Type B pancreatic cell (in vitro differentiated cells): ENCODE data around the gene KCNS3. TPM values are rescaled to one million over a fixed set of nuclear protein-coding genes. Genes with fewer than 3 reads are reported as not detected.

Experiments used
- DNase-seq: peaks from one replicate; pipeline ENCODE4 v3.0.0; 2021; ENCODE audit warnings: mixed read lengths; ENCODE audit not compliant: unreplicated experiment; ENCODE audit errors: extremely low spot score
- H3K27ac Mint-ChIP-seq: 2 replicates; pipeline ENCODE4 v1.8.0; 2021; ENCODE audit warnings: mild to moderate bottlenecking, mixed read lengths
- H3K27me3 Mint-ChIP-seq: 2 replicates; pipeline ENCODE4 v1.8.0; 2021; ENCODE audit warnings: mixed read lengths
- H3K36me3 Mint-ChIP-seq: 2 replicates; pipeline ENCODE4 v1.8.0; 2021; ENCODE audit warnings: mixed read lengths
- H3K4me1 Mint-ChIP-seq: one replicate; pipeline ENCODE4 v1.8.0; 2021; ENCODE audit warnings: mixed read lengths; ENCODE audit not compliant: unreplicated experiment
- H3K4me3 Mint-ChIP-seq: 2 replicates; pipeline ENCODE4 v1.8.0; 2021; ENCODE audit warnings: mild to moderate bottlenecking, mixed read lengths
- H3K9me3 Mint-ChIP-seq: 2 replicates; pipeline ENCODE4 v1.8.0; 2021; ENCODE audit warnings: mixed read lengths
- CTCF ChIP-seq: fragments of 200-600 bp; sonication (generic); conservative IDR thresholded peaks from 2 replicates; pipeline ENCODE4 v1.5.0; 2021; ENCODE audit warnings: antibody characterized with exemption, mild to moderate bottlenecking
- total RNA-seq: library from RNA; stranded (reverse); gene quantifications from 2 replicates; pipeline ENCODE4 v1.2.1, GENCODE V29; 2021; ENCODE audit warnings: low replicate concordance

Gene KCNS3
- total RNA-seq, 1 donor from 2014 or later: 5.3 TPM

- no peaks in the 10 kb centered on the region for H3K9me3 Mint-ChIP-seq
- H3K27me3 Mint-ChIP-seq: no peaks in the 10 kb centered on the region
- no peak for DNase-seq
- no peak overlapping the region for H3K4me3 Mint-ChIP-seq
- H3K27ac Mint-ChIP-seq: no peak overlapping the region
- H3K4me1 Mint-ChIP-seq: no peaks in the 10 kb centered on the region
- H3K36me3 Mint-ChIP-seq: no peaks in the 10 kb centered on the region
- TF ChIP-seq CTCF: no peak
Observed at GRCh38 chr2:17933256-17933655, 54.8 kb downstream of the KCNS3 start.

- H3K27me3 Mint-ChIP-seq: no peaks in the 10 kb centered on the region
- no peak for TF ChIP-seq CTCF
- no peak overlapping the region for H3K4me3 Mint-ChIP-seq
- H3K9me3 Mint-ChIP-seq: no peaks in the 10 kb centered on the region
- no peaks in the 10 kb centered on the region for H3K4me1 Mint-ChIP-seq
- H3K36me3 Mint-ChIP-seq: no peaks in the 10 kb centered on the region
- DNase-seq: no peak
- H3K27ac Mint-ChIP-seq: no peak overlapping the region
Observed at GRCh38 chr2:17934721-17935120, 56.3 kb downstream of the KCNS3 start.

GRCh38 chr2:17935242-17935885, 56.9 kb downstream of the KCNS3 start:
- no peak overlapping the region for H3K27ac Mint-ChIP-seq
- no peak for DNase-seq
- no peak overlapping the region for H3K4me3 Mint-ChIP-seq
- no peaks in the 10 kb centered on the region for H3K36me3 Mint-ChIP-seq
- no peaks in the 10 kb centered on the region for H3K9me3 Mint-ChIP-seq
- TF ChIP-seq CTCF: no peak
- no peaks in the 10 kb centered on the region for H3K4me1 Mint-ChIP-seq
- H3K27me3 Mint-ChIP-seq: no peaks in the 10 kb centered on the region

- Mint-ChIP-seq H3K27ac (no peak overlapping the region), H3K36me3 (no peaks in the 10 kb centered on the region), H3K4me1 (no peaks in the 10 kb centered on the region), H3K4me3 (no peak overlapping the region), H3K27me3 (no peaks in the 10 kb centered on the region), H3K9me3 (no peaks in the 10 kb centered on the region)
- TF ChIP-seq CTCF: no peak
- DNase-seq: no peak
Observed at GRCh38 chr2:17936599-17936998, 58.1 kb downstream of the KCNS3 start.

GRCh38 chr2:17940091-17940630, 61.7 kb downstream of the KCNS3 start:
- H3K4me3 Mint-ChIP-seq: no peak overlapping the region
- no peaks in the 10 kb centered on the region for H3K9me3 Mint-ChIP-seq
- H3K27me3 Mint-ChIP-seq: no peaks in the 10 kb centered on the region
- H3K27ac Mint-ChIP-seq: no peak overlapping the region
- TF ChIP-seq CTCF: no peak
- DNase-seq: no peak
- H3K36me3 Mint-ChIP-seq: no peaks in the 10 kb centered on the region
- no peaks in the 10 kb centered on the region for H3K4me1 Mint-ChIP-seq

- no peak for DNase-seq
- Mint-ChIP-seq H3K4me1 (no peaks in the 10 kb centered on the region), H3K27me3 (peaks cover 3% of the 10 kb centered on the region), H3K36me3 (no peaks in the 10 kb centered on the region), H3K27ac (no peak overlapping the region), H3K9me3 (no peaks in the 10 kb centered on the region), H3K4me3 (no peak overlapping the region)
- TF ChIP-seq CTCF: no peak
Observed at GRCh38 chr2:17943444-17943843, 65.0 kb downstream of the KCNS3 start.
